Stimulated activated naive CD8-positive, alpha-beta T cell treated with anti-CD3 and anti-CD28 coated beads, Interleukin-15, Interleukin-2, amounts not matched to agents 100 ng/mL and 50 ng/mL, for 24 hours (primary cell): ENCODE measurements around the gene ASS1.

Experiments used
- H3K27ac Mint-ChIP-seq: one replicate; pipeline ENCODE4 v1.8.0; 2021; ENCODE audit warnings: mild to moderate bottlenecking, mixed read lengths
- H3K27me3 Mint-ChIP-seq: one replicate; pipeline ENCODE4 v1.8.0; 2021; ENCODE audit warnings: mixed read lengths
- H3K36me3 Mint-ChIP-seq: one replicate; pipeline ENCODE4 v1.8.0; 2021; ENCODE audit warnings: low read depth, mixed read lengths
- H3K4me1 Mint-ChIP-seq: one replicate; pipeline ENCODE4 v1.8.0; 2021; ENCODE audit warnings: low read depth, mixed read lengths
- H3K4me3 Mint-ChIP-seq: one replicate; pipeline ENCODE4 v1.8.0; 2021; ENCODE audit warnings: mild to moderate bottlenecking, mixed read lengths
- H3K9me3 Mint-ChIP-seq: one replicate; pipeline ENCODE4 v1.8.0; 2021; ENCODE audit warnings: mixed read lengths

The ASS1 gene

GRCh38 chr9:130451509-130452388 lies 7.0 kb downstream of the ASS1 start:
- peaks cover 9% of the 10 kb centered on the region for H3K4me1 Mint-ChIP-seq
- H3K36me3 Mint-ChIP-seq = no peaks in the 10 kb centered on the region
- H3K9me3 Mint-ChIP-seq = no peaks in the 10 kb centered on the region
- H3K4me3 Mint-ChIP-seq = no peak overlapping the region
- peaks cover 19% of the 10 kb centered on the region for H3K27me3 Mint-ChIP-seq
- no peak overlapping the region for H3K27ac Mint-ChIP-seq

DNA sequence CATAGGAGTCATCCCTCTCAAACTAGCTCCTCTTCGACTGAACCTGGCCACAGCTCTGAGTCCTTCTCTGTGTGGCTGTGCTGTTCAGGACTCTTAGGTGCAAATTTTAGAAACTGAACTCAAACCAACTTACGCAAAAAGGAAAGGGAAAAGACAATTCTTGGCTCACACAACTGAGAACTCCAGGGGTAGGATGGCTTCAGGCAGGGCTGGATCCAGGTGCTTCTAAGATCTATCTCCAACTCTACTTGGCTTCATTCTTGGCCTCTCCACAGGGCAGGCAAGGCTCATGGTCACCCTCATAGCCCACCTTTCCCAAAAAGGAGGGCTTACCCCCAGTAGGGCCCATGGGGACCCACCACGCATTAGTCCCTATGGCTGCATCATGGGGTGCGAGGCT lies 8.1 kb downstream of the ASS1 start:
- Mint-ChIP-seq H3K4me3 (no peak overlapping the region), H3K9me3 (no peaks in the 10 kb centered on the region), H3K4me1 (peaks cover 4% of the 10 kb centered on the region), H3K36me3 (no peaks in the 10 kb centered on the region), H3K27me3 (peaks cover 19% of the 10 kb centered on the region), H3K27ac (no peak overlapping the region)

GRCh38 chr9:130453487-130453886 lies 8.7 kb downstream of the ASS1 start:
- Mint-ChIP-seq H3K4me3 (no peak overlapping the region), H3K9me3 (no peaks in the 10 kb centered on the region), H3K27ac (no peak overlapping the region), H3K4me1 (no peaks in the 10 kb centered on the region), H3K36me3 (no peaks in the 10 kb centered on the region), H3K27me3 (peaks cover 16% of the 10 kb centered on the region)

DNA sequence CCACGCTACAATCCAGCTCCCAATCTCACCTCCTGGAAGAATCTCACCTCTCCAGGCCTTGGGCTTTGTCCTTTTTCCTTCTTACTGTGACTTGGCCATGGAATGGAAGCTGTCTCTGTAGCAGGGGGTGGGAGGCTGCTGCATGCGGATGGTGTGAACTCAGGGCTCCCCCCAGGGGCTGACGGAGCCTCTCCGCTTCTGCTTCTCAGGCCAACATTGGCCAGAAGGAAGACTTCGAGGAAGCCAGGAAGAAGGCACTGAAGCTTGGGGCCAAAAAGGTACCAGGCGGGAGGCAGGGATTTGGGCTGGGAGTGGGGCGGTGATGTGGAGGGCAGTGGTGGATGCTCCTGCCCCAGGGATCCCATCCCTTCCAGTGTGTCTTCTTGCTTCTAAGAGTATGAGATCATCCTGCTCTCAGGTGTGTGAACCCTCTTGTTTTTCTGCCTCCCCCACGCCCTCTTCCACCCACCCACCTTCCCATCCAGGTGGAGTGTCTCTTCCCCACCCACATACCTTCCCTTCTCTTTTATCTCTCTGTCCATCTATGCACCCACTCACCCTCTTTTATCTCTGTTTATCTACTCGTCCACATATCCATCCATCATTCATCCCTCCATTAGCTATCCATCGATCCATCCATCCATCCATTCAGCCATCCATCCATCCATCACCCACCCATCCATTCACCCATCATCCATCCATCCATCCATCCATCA lies 9.5 kb downstream of the ASS1 start:
- no peak overlapping the region for H3K4me3 Mint-ChIP-seq
- H3K9me3 Mint-ChIP-seq = no peaks in the 10 kb centered on the region
- H3K4me1 Mint-ChIP-seq = no peaks in the 10 kb centered on the region
- no peak overlapping the region for H3K27ac Mint-ChIP-seq
- H3K27me3 Mint-ChIP-seq = peaks cover 19% of the 10 kb centered on the region
- H3K36me3 Mint-ChIP-seq = no peaks in the 10 kb centered on the region

DNA sequence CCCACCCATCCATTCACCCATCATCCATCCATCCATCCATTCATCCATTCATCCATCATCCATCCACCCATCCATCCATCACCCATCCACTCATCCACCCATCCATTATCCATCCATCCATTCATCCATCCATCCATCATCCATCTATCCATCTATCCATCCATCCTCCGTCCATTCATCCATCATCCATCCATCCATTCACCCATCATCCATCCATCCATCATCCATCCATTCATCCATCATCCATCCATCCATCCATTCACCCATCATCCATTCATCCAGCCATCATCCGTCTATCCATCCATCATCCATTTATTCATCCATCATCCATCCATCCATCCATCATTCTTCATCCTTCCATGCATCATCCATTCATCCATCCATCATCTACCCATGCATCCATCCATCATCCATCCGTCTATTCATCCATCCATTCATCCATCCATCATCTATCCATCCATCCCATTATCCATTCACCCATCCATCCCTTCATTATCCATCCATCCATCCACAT lies 10.1 kb downstream of the ASS1 start:
- H3K36me3 Mint-ChIP-seq = no peaks in the 10 kb centered on the region
- H3K27me3 Mint-ChIP-seq = peaks cover 15% of the 10 kb centered on the region
- H3K4me1 Mint-ChIP-seq = no peaks in the 10 kb centered on the region
- H3K4me3 Mint-ChIP-seq = no peak overlapping the region
- no peaks in the 10 kb centered on the region for H3K9me3 Mint-ChIP-seq
- H3K27ac Mint-ChIP-seq = no peak overlapping the region

DNA sequence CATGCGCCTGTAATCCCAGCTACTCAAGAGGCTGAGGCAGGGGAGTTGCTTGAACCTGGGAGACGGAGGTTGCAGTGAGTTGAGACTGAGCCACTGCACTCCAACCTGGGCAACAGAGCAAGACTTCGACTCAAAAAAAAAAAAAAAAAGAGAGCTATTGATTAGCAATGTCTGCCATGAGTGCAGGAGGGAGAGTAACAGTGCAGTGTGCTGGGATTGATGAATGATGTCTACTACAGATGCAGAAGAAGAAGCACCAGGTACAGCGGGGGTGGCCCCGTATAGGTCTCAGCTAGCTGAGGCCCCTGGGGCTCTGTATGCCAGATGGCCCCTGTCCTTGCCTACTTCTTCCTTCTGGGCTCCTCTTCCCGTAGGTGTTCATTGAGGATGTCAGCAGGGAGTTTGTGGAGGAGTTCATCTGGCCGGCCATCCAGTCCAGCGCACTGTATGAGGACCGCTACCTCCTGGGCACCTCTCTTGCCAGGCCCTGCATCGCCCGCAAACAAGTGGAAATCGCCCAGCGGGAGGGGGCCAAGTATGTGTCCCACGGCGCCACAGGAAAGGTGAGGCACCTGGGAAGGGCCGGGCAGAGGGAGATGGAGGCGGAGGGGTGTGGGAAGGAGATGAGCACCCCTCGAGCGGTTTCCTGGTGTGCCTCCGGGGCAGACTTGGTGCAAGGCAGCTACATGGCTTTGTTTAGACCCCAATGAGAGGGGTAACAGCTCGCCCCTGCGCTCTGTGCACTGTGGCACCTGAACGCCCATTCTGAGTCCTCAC lies 13.5 kb downstream of the ASS1 start:
- Mint-ChIP-seq H3K9me3 (no peaks in the 10 kb centered on the region), H3K4me1 (no peaks in the 10 kb centered on the region), H3K36me3 (no peaks in the 10 kb centered on the region), H3K27ac (no peak overlapping the region), H3K27me3 (peaks cover 16% of the 10 kb centered on the region), H3K4me3 (no peak overlapping the region)

DNA sequence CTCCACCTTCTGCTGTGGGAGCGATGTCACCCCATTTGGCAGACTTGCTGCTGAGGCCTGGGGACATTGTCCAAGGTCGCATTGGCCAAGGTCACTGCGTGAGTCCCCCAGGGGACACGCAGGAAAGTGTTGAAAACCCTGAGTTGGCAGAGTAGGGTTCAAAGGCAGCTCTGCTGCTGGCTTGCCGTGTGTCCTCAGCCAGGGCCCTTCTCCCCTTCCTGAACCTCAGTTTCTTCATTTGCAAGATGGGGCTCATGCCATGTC lies 14.0 kb downstream of the ASS1 start:
- H3K36me3 Mint-ChIP-seq = no peaks in the 10 kb centered on the region
- H3K4me1 Mint-ChIP-seq = no peaks in the 10 kb centered on the region
- no peak overlapping the region for H3K4me3 Mint-ChIP-seq
- peaks cover 16% of the 10 kb centered on the region for H3K27me3 Mint-ChIP-seq
- H3K9me3 Mint-ChIP-seq = no peaks in the 10 kb centered on the region
- H3K27ac Mint-ChIP-seq = no peak overlapping the region

DNA sequence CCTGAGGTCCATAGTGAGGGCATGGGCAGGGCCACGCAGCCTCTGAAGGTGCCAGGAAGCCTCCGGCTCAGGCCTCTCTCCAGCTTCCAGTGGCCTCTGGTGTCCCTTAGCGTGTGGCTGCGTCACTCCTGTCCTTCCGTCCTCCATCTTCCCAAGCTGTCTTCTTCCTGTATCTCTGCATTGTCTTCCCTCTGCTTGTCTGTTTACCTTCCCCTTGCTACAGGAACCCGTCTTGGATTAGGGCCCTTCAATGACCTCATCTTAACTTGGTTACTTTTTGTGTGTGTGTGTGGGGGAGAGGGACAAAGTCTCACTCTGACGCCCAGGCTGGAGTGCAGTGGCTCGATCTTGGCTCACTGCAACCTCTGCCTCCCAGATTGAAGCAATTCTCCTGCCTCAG lies 14.4 kb downstream of the ASS1 start:
- peaks cover 20% of the 10 kb centered on the region for H3K27me3 Mint-ChIP-seq
- no peaks in the 10 kb centered on the region for H3K9me3 Mint-ChIP-seq
- H3K36me3 Mint-ChIP-seq = no peaks in the 10 kb centered on the region
- no peak overlapping the region for H3K4me3 Mint-ChIP-seq
- H3K4me1 Mint-ChIP-seq = no peaks in the 10 kb centered on the region
- no peak overlapping the region for H3K27ac Mint-ChIP-seq

GRCh38 chr9:130459941-130460669 lies 15.3 kb downstream of the ASS1 start:
- H3K27me3 Mint-ChIP-seq = peaks cover 20% of the 10 kb centered on the region
- H3K27ac Mint-ChIP-seq = no peak overlapping the region
- no peaks in the 10 kb centered on the region for H3K36me3 Mint-ChIP-seq
- H3K4me3 Mint-ChIP-seq = no peak overlapping the region
- no peaks in the 10 kb centered on the region for H3K4me1 Mint-ChIP-seq
- H3K9me3 Mint-ChIP-seq = no peaks in the 10 kb centered on the region

DNA sequence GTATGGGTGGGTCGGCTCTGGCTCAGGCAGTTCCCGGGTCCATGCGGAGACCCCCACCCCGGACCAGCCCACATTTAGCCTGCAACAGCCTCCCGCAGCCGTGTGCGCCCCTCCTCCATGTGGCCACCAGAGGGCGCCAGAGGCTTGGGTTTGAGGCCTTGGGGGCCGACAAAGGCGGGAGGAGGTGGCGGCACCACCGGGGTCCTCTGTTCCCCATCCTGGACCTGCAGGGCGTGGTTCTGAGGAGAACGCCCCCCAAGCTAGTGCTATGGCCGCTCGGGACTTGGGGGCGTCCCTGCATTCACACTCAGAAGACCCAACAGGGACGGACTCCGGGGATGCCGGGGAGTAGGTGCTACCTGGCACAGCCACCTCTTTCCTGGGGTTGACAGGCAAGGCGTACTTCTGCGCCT lies 16.5 kb downstream of the ASS1 start:
- no peak overlapping the region for H3K4me3 Mint-ChIP-seq
- no peaks in the 10 kb centered on the region for H3K36me3 Mint-ChIP-seq
- no peaks in the 10 kb centered on the region for H3K9me3 Mint-ChIP-seq
- H3K4me1 Mint-ChIP-seq = no peaks in the 10 kb centered on the region
- peaks cover 20% of the 10 kb centered on the region for H3K27me3 Mint-ChIP-seq
- H3K27ac Mint-ChIP-seq = no peak overlapping the region

DNA sequence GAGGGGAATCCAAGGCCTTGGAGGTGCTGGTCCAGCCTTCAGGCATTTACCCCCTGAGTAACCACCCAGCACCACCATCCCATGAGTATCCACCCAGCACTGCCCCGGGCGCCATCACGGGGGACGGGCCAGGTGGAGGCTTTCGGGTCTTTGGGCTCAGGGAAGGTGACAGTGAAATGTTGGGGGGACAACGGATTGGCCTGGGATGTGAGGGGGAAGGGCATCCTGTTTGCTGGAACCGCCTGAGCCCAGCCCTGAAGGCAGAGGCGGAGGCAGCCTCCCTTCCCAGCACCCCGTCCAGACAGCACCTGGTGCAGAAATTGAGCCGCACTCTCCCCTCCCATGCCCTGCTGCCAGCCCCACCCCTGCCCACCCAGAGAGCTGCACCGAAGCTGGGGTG lies 17.0 kb downstream of the ASS1 start:
- H3K4me3 Mint-ChIP-seq = no peak overlapping the region
- no peaks in the 10 kb centered on the region for H3K36me3 Mint-ChIP-seq
- peaks cover 20% of the 10 kb centered on the region for H3K27me3 Mint-ChIP-seq
- no peaks in the 10 kb centered on the region for H3K4me1 Mint-ChIP-seq
- no peaks in the 10 kb centered on the region for H3K9me3 Mint-ChIP-seq
- no peak overlapping the region for H3K27ac Mint-ChIP-seq

- no peak overlapping the region for H3K27ac Mint-ChIP-seq
- H3K4me1 Mint-ChIP-seq = no peaks in the 10 kb centered on the region
- H3K9me3 Mint-ChIP-seq = no peaks in the 10 kb centered on the region
- no peaks in the 10 kb centered on the region for H3K36me3 Mint-ChIP-seq
- H3K4me3 Mint-ChIP-seq = no peak overlapping the region
- peaks cover 30% of the 10 kb centered on the region for H3K27me3 Mint-ChIP-seq
These were observed 18.2 kb downstream of the ASS1 start for GRCh38 chr9:130462685-130463540.

- Mint-ChIP-seq H3K36me3 (no peaks in the 10 kb centered on the region), H3K27ac (no peak overlapping the region), H3K27me3 (peaks cover 35% of the 10 kb centered on the region), H3K9me3 (no peaks in the 10 kb centered on the region), H3K4me1 (no peaks in the 10 kb centered on the region), H3K4me3 (no peak overlapping the region)
These were observed 19.3 kb downstream of the ASS1 start for GRCh38 chr9:130463763-130464745.
